Measurements from ENCODE around the gene DAPK1. TPM values are rescaled to one million over a fixed set of nuclear protein-coding genes. Genes with fewer than 3 reads are reported as not detected.

DAPK1 gene
- total RNA-seq, 2 experiments from 2014 or later, result 3.9 to 5.6 TPM

GRCh38 chr9:87562062-87562461 is 64.4 kb downstream of the DAPK1 start:
- Mint-ChIP-seq H3K4me3 (no peak overlapping the region), H3K27me3 (peaks cover 2% of the 10 kb centered on the region), H3K4me1 (peaks cover 4% of the 10 kb centered on the region), H3K27ac (no peak overlapping the region), H3K36me3 (ENCODE audit: low read depth) (no peaks in the 10 kb centered on the region), H3K9me3 (ENCODE audit: low read depth) (peaks cover 4% of the 10 kb centered on the region)
- intact Hi-C loops (cut with DNase I, micrococcal nuclease), result no loop called here
- CTCF ChIA-PET, result no interaction called here
- DNase-seq (no peak), ATAC-seq (no peak)
- POLR2A ChIA-PET, result no interaction called here

- ATAC-seq (no peak), DNase-seq (no peak)
- Mint-ChIP-seq H3K27me3 (peaks cover 2% of the 10 kb centered on the region), H3K27ac (no peak overlapping the region), H3K4me1 (peaks cover 4% of the 10 kb centered on the region), H3K9me3 (ENCODE audit: low read depth) (peaks cover 4% of the 10 kb centered on the region), H3K36me3 (ENCODE audit: low read depth) (no peaks in the 10 kb centered on the region), H3K4me3 (no peak overlapping the region)
- CTCF ChIA-PET, result no interaction called here
- intact Hi-C loops (cut with DNase I, micrococcal nuclease), result no loop called here
- POLR2A ChIA-PET, result no interaction called here
These were observed 65.0 kb downstream of the DAPK1 start for GRCh38 chr9:87562530-87563170.

- POLR2A ChIA-PET, result no interaction called here
- Mint-ChIP-seq H3K27ac (no peak overlapping the region), H3K4me1 (peaks cover 4% of the 10 kb centered on the region), H3K27me3 (peaks cover 2% of the 10 kb centered on the region), H3K9me3 (ENCODE audit: low read depth) (peaks cover 4% of the 10 kb centered on the region), H3K4me3 (no peak overlapping the region), H3K36me3 (ENCODE audit: low read depth) (no peaks in the 10 kb centered on the region)
- no peak for ATAC-seq
- DNase-seq, result no peak
- CTCF ChIA-PET, result no interaction called here
- intact Hi-C loops (cut with DNase I, micrococcal nuclease), result no loop called here
These were observed 66.4 kb downstream of the DAPK1 start for GRCh38 chr9:87564111-87564510.

GRCh38 chr9:87564791-87565241 is 67.1 kb downstream of the DAPK1 start:
- POLR2A ChIA-PET, result no interaction called here
- Mint-ChIP-seq H3K27ac (no peak overlapping the region), H3K36me3 (ENCODE audit: low read depth) (no peaks in the 10 kb centered on the region), H3K27me3 (peaks cover 2% of the 10 kb centered on the region), H3K4me1 (peaks cover 4% of the 10 kb centered on the region), H3K9me3 (ENCODE audit: low read depth) (peaks cover 4% of the 10 kb centered on the region), H3K4me3 (no peak overlapping the region)
- intact Hi-C loops (cut with DNase I, micrococcal nuclease), result no loop called here
- CTCF ChIA-PET, result no interaction called here
- DNase-seq (no peak), ATAC-seq (no peak)

GRCh38 chr9:87567001-87567400 is 69.3 kb downstream of the DAPK1 start:
- intact Hi-C loops (cut with DNase I, micrococcal nuclease), result no loop called here
- no peak overlapping the region for H3K27ac Mint-ChIP-seq
- CTCF ChIA-PET, result interaction anchor here (0.6 to 0.8 kb wide), 2 partner anchors 91 to 118 kb away, joined by 3 read pairs; no protein-coding TSS in a partner anchor

GRCh38 chr9:87567571-87567970 is 69.9 kb downstream of the DAPK1 start:
- DNase-seq (no peak), ATAC-seq (no peak)
- ChIA-PET CTCF (interaction anchor here (0.5 kb wide), 1 partner anchor 121 kb away, joined by 3 read pairs; no protein-coding TSS in a partner anchor), POLR2A (no interaction called here)
- intact Hi-C loops (cut with DNase I, micrococcal nuclease), result no loop called here
- Mint-ChIP-seq H3K36me3 (ENCODE audit: low read depth) (no peaks in the 10 kb centered on the region), H3K4me3 (no peak overlapping the region), H3K27ac (no peak overlapping the region), H3K9me3 (ENCODE audit: low read depth) (peaks cover 4% of the 10 kb centered on the region), H3K27me3 (peaks cover 2% of the 10 kb centered on the region), H3K4me1 (no peaks in the 10 kb centered on the region)

More at GRCh38 chr9:87567001-87567400, 69.3 kb downstream of the DAPK1 start:
- peaks cover 4% of the 10 kb centered on the region for H3K9me3 Mint-ChIP-seq (ENCODE audit: low read depth)
- H3K4me1 Mint-ChIP-seq, result no peaks in the 10 kb centered on the region
- H3K4me3 Mint-ChIP-seq, result no peak overlapping the region
- ATAC-seq, result no peak
- peaks cover 2% of the 10 kb centered on the region for H3K27me3 Mint-ChIP-seq
- POLR2A ChIA-PET, result no interaction called here
- no peak for DNase-seq
- no peaks in the 10 kb centered on the region for H3K36me3 Mint-ChIP-seq (ENCODE audit: low read depth)

- intact Hi-C loops (cut with DNase I, micrococcal nuclease), result no loop called here
- H3K9me3 Mint-ChIP-seq (ENCODE audit: low read depth), result peaks cover 4% of the 10 kb centered on the region
- peaks cover 2% of the 10 kb centered on the region for H3K27me3 Mint-ChIP-seq
- H3K36me3 Mint-ChIP-seq (ENCODE audit: low read depth), result no peaks in the 10 kb centered on the region
- ChIA-PET POLR2A (no interaction called here), CTCF (interaction anchor here (0.5 kb wide), 1 partner anchor 121 kb away, joined by 3 read pairs; no protein-coding TSS in a partner anchor)
- H3K4me3 Mint-ChIP-seq, result no peak overlapping the region
- H3K27ac Mint-ChIP-seq, result no peak overlapping the region
- H3K4me1 Mint-ChIP-seq, result no peaks in the 10 kb centered on the region
- DNase-seq, result no peak
- no peak for ATAC-seq
These were observed 70.3 kb downstream of the DAPK1 start for GRCh38 chr9:87567983-87568382.

- ChIA-PET CTCF (interaction anchor here (0.6 kb wide), 1 partner anchor 29 kb away, joined by 3 read pairs; no protein-coding TSS in a partner anchor), POLR2A (no interaction called here)
- H3K4me1 Mint-ChIP-seq, result no peaks in the 10 kb centered on the region
- no peak for DNase-seq
- no peaks in the 10 kb centered on the region for H3K36me3 Mint-ChIP-seq (ENCODE audit: low read depth)
- intact Hi-C loops (cut with DNase I, micrococcal nuclease), result no loop called here
- no peak overlapping the region for H3K4me3 Mint-ChIP-seq
- peaks cover 4% of the 10 kb centered on the region for H3K9me3 Mint-ChIP-seq (ENCODE audit: low read depth)
- ATAC-seq, result no peak
- H3K27ac Mint-ChIP-seq, result no peak overlapping the region
- H3K27me3 Mint-ChIP-seq, result peaks cover 2% of the 10 kb centered on the region
These were observed 70.7 kb downstream of the DAPK1 start for GRCh38 chr9:87568401-87568800.

GRCh38 chr9:87569008-87569509 is 71.4 kb downstream of the DAPK1 start:
- POLR2A ChIA-PET, result no interaction called here
- no peaks in the 10 kb centered on the region for H3K9me3 Mint-ChIP-seq (ENCODE audit: low read depth)
- CTCF ChIA-PET, result interaction anchor here (0.6 kb wide), 1 partner anchor 30 kb away, joined by 3 read pairs; no protein-coding TSS in a partner anchor
- H3K4me3 Mint-ChIP-seq, result no peak overlapping the region
- H3K4me1 Mint-ChIP-seq, result no peaks in the 10 kb centered on the region
- no peak overlapping the region for H3K27ac Mint-ChIP-seq
- no peaks in the 10 kb centered on the region for H3K36me3 Mint-ChIP-seq (ENCODE audit: low read depth)
- ATAC-seq (no peak), DNase-seq (no peak)
- intact Hi-C loops (cut with DNase I, micrococcal nuclease), result no loop called here
- H3K27me3 Mint-ChIP-seq, result no peaks in the 10 kb centered on the region

GRCh38 chr9:87569518-87569917 is 71.9 kb downstream of the DAPK1 start:
- ATAC-seq, result no peak
- no peak overlapping the region for H3K27ac Mint-ChIP-seq
- POLR2A ChIA-PET, result no interaction called here

GRCh38 chr9:87570000-87570908 is 72.6 kb downstream of the DAPK1 start:
- H3K27me3 Mint-ChIP-seq, result no peaks in the 10 kb centered on the region
- ATAC-seq, result no peak
- H3K36me3 Mint-ChIP-seq (ENCODE audit: low read depth), result no peaks in the 10 kb centered on the region
- H3K9me3 Mint-ChIP-seq (ENCODE audit: low read depth), result no peaks in the 10 kb centered on the region
- no peak for DNase-seq
- intact Hi-C loops (cut with DNase I, micrococcal nuclease), result no loop called here
- H3K27ac Mint-ChIP-seq, result no peak overlapping the region
- CTCF ChIA-PET, result interaction anchor here (0.5 to 1.0 kb wide), 3 partner anchors 9 to 395 kb away, joined by 3 to 5 read pairs (median 3); no protein-coding TSS in a partner anchor
- POLR2A ChIA-PET, result no interaction called here
- no peak overlapping the region for H3K4me3 Mint-ChIP-seq
- no peaks in the 10 kb centered on the region for H3K4me1 Mint-ChIP-seq

More at GRCh38 chr9:87569518-87569917, 71.9 kb downstream of the DAPK1 start:
- no peak overlapping the region for H3K4me3 Mint-ChIP-seq
- H3K9me3 Mint-ChIP-seq (ENCODE audit: low read depth), result no peaks in the 10 kb centered on the region
- H3K4me1 Mint-ChIP-seq, result no peaks in the 10 kb centered on the region
- CTCF ChIA-PET, result interaction anchor here (0.5 to 1.0 kb wide), 2 partner anchors 11 to 396 kb away, joined by 3 to 5 read pairs; no protein-coding TSS in a partner anchor
- no peaks in the 10 kb centered on the region for H3K27me3 Mint-ChIP-seq
- H3K36me3 Mint-ChIP-seq (ENCODE audit: low read depth), result no peaks in the 10 kb centered on the region
- no peak for DNase-seq
- intact Hi-C loops (cut with DNase I, micrococcal nuclease), result no loop called here

Measured in activated CD4-positive, alpha-beta T cell treated with anti-CD3 and anti-CD28 coated beads for 36 hours (primary cell).